ENCODE data around the gene GTF2I.
"Not testable (repeated sequence)": the region's sequence is repeated elsewhere in the genome, so short reads cannot be mapped to it uniquely, and the experiment has no call there.

The GTF2I gene

DNA sequence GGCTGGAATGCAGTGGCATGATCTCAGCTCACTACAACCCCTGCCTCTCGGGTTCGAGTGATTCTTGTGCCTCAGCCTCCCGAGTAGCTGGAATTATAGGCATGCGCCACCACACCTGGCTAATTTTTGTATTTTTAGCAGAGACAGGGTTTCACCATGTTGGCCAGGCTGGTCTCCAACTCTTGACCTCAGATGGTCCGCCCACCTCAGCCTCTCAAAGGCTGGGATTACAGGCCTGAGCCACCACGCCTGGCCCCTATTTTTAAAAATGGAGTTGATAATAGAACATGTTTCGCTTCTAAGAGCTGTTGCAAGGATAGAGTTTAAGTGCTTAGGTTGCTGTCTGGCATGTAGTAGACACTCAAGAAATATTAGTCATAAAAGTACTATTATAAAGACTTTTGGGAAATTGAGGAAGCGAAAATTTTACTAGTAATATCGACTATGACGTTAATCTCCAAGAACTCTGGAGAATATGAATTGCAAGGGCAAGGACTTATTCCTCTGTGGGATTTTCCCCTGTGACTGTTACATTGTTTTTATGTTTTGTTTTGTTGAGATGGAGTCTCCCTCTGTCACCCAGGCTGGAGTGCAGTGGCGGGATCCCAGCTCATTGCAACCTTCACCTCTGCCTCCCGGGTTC is 7.9 kb downstream of the GTF2I start:
- Histone ChIP-seq H3K4me3 (no peak overlapping the region), H3K36me3 (replicated peaks) (peaks cover 43% of the 10 kb centered on the region), H3K9me3 (no peaks in the 10 kb centered on the region), H3K27me3 (ENCODE audit: low read depth) (no peaks in the 10 kb centered on the region), H3K4me1 (peaks cover 20% of the 10 kb centered on the region)
- in situ Hi-C loops (cut with MboI; ENCODE audit: low sequenced_read_pairs), result no loop called here
- no peak for DNase-seq (ENCODE audit: low spot score in 2 of 2)

GRCh38 chr7:74667013-74667412 is 9.5 kb downstream of the GTF2I start:
- H3K4me1 ChIP-seq; H3K4me3 ChIP-seq; in situ Hi-C loops (cut with MboI; ENCODE audit: low sequenced_read_pairs); H3K9me3 ChIP-seq; DNase-seq (ENCODE audit: low spot score in 2 of 2); H3K27me3 ChIP-seq (ENCODE audit: low read depth): not testable (repeated sequence)
- peaks cover 43% of the 10 kb centered on the region for H3K36me3 ChIP-seq (replicated peaks)

DNA sequence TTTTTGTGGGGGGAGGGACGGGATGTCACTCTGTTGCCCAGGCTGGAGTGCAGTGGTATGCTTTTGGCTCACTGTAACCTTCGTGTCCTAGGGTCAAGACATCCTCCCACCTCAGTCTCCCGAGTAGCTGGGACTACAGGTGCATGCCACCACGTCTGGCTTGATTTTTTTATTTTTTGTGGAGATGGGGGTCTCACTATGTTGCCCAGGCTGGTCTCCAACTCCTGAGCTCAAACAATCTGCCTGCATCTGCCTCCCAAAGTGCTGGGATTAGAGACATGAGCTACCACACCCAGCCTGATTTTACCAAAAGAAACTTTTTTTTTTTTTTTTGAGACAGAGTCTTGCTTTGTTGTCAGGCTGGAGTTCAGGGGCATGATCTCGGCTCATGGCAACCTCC is 10.0 kb downstream of the GTF2I start:
- in situ Hi-C loops (cut with MboI; ENCODE audit: low sequenced_read_pairs); H3K4me1 ChIP-seq: not testable (repeated sequence)
- H3K36me3 ChIP-seq (replicated peaks), result peaks cover 45% of the 10 kb centered on the region

GRCh38 chr7:74671602-74672001 is 14.1 kb downstream of the GTF2I start:
- Histone ChIP-seq H3K4me1 (no peaks in the 10 kb centered on the region), H3K27me3 (ENCODE audit: low read depth) (no peaks in the 10 kb centered on the region), H3K9me3 (no peaks in the 10 kb centered on the region), H3K36me3 (replicated peaks) (peaks cover 21% of the 10 kb centered on the region), H3K4me3 (no peak overlapping the region)
- in situ Hi-C loops (cut with MboI; ENCODE audit: low sequenced_read_pairs), result no loop called here
- no peak for DNase-seq (ENCODE audit: low spot score in 2 of 2)

More for the DNA sequence above, 10.0 kb downstream of the GTF2I start:
- H3K27me3 ChIP-seq (ENCODE audit: low read depth); H3K4me3 ChIP-seq; H3K9me3 ChIP-seq; DNase-seq (ENCODE audit: low spot score in 2 of 2): not testable (repeated sequence)

- Histone ChIP-seq H3K4me3 (no peak overlapping the region), H3K9me3 (no peaks in the 10 kb centered on the region), H3K36me3 (replicated peaks) (peaks cover 14% of the 10 kb centered on the region), H3K4me1 (no peaks in the 10 kb centered on the region), H3K27me3 (ENCODE audit: low read depth) (no peaks in the 10 kb centered on the region)
- no peak for DNase-seq (ENCODE audit: low spot score in 2 of 2)
- in situ Hi-C loops (cut with MboI; ENCODE audit: low sequenced_read_pairs), result no loop called here
Measured at GRCh38 chr7:74672343-74672915, 14.9 kb downstream of the GTF2I start.

DNA sequence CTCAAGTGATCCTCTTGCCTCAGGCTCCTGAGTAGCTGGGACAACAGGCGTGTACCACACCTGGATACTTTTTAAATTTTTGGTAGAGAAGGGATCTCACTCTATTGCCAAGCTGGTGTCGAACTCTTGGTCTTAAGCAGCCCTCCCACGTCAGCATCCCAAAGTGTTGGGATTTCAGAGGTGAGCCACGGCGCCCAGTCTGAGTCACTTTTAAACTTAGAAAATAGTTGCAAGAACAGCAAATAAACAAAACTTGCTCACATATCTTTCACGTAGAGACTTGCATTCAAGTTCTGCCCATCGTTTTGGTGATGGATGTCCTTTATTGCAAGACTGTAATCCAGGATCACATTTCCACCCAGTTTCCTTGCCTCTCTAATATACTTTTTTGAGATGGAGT is 16.6 kb downstream of the GTF2I start:
- in situ Hi-C loops (cut with MboI; ENCODE audit: low sequenced_read_pairs), result no loop called here
- Histone ChIP-seq H3K4me1 (no peaks in the 10 kb centered on the region), H3K9me3 (no peaks in the 10 kb centered on the region), H3K4me3 (no peak overlapping the region), H3K36me3 (replicated peaks) (peaks cover 20% of the 10 kb centered on the region), H3K27me3 (ENCODE audit: low read depth) (no peaks in the 10 kb centered on the region)
- no peak for DNase-seq (ENCODE audit: low spot score in 2 of 2)

DNA sequence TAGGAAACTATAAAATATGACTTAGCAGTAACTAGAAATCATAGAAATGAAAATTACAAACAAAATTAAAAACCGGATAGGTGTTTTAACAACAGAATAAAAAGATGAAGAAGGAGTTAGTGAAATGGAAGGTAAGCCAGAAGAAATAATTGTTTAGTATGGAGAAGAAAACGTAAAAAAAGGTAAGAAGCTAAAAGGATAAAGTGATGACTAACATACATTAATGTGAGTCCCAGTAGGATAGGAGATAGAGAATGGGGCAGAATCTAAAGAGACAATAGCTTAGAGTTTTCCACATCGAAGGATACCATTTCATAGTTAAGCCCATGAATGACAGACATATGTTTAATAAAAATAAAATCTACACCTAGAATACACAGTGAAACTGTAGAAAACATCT is 25.3 kb downstream of the GTF2I start:
- in situ Hi-C loops (cut with MboI; ENCODE audit: low sequenced_read_pairs), result no loop called here
- DNase-seq (ENCODE audit: low spot score in 2 of 2), result no peak
- Histone ChIP-seq H3K27me3 (ENCODE audit: low read depth) (no peaks in the 10 kb centered on the region), H3K4me3 (no peak overlapping the region), H3K9me3 (peaks cover 7% of the 10 kb centered on the region), H3K4me1 (peaks cover 18% of the 10 kb centered on the region), H3K36me3 (replicated peaks) (peaks cover 11% of the 10 kb centered on the region)

- Histone ChIP-seq H3K4me3 (no peak overlapping the region), H3K9me3 (peaks cover 7% of the 10 kb centered on the region), H3K4me1 (peaks cover 18% of the 10 kb centered on the region), H3K27me3 (ENCODE audit: low read depth) (no peaks in the 10 kb centered on the region), H3K36me3 (replicated peaks) (peaks cover 7% of the 10 kb centered on the region)
- in situ Hi-C loops (cut with MboI; ENCODE audit: low sequenced_read_pairs), result no loop called here
- DNase-seq (ENCODE audit: low spot score in 2 of 2), result no peak
Measured at GRCh38 chr7:74683799-74684198, 26.3 kb downstream of the GTF2I start.

DNA sequence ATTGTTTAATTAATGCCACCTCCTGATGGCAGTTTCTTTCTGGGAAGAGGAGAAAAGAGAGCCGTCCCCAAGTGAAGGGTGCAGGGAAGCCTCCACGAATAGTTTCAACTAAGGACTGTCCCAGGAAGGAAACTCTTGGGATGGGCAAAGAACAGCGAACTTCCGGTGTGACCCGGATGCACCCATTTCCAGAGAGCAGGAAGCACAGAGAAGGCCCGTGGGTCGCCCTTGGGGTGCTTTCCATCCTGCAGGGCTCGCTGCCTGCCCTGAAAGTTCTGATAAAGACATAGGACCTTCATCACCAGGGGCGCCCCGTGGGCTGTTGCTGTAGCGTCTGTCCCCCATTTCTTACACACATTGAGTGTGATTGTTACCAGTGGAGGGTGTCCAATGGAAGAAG is 27.0 kb downstream of the GTF2I start:
- peaks cover 12% of the 10 kb centered on the region for H3K36me3 ChIP-seq (replicated peaks)
- no peak for DNase-seq (ENCODE audit: low spot score in 2 of 2)
- peaks cover 18% of the 10 kb centered on the region for H3K4me1 ChIP-seq
- H3K4me3 ChIP-seq, result no peak overlapping the region
- no peaks in the 10 kb centered on the region for H3K27me3 ChIP-seq (ENCODE audit: low read depth)
- H3K9me3 ChIP-seq, result peaks cover 7% of the 10 kb centered on the region
- in situ Hi-C loops (cut with MboI; ENCODE audit: low sequenced_read_pairs), result no loop called here

DNA sequence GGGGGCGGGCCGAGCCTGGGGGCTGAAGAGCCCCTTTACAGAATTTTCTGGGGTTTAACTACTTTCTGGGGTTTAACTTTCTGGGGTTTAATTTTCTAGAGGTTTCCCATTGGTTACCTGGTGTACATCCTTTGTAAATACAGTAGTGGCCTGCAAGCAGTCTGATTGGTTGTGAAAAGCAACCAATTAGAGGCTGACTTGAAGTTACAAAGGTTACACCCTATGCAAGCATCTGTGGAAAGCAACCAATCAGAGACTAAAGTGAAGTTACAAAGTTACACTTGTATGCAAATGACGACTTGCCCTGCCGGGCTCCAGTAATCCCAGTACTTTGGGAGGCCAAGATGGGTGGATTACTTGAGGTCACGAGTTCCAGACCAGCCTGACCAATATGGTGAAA is 27.4 kb downstream of the GTF2I start:
- peaks cover 18% of the 10 kb centered on the region for H3K4me1 ChIP-seq
- in situ Hi-C loops (cut with MboI; ENCODE audit: low sequenced_read_pairs), result no loop called here
- H3K9me3 ChIP-seq, result peaks cover 7% of the 10 kb centered on the region
- peaks cover 17% of the 10 kb centered on the region for H3K36me3 ChIP-seq (replicated peaks)
- no peak for DNase-seq (ENCODE audit: low spot score in 2 of 2)
- H3K27me3 ChIP-seq (ENCODE audit: low read depth), result no peaks in the 10 kb centered on the region
- H3K4me3 ChIP-seq, result no peak overlapping the region

- Histone ChIP-seq H3K27me3 (ENCODE audit: low read depth) (no peaks in the 10 kb centered on the region), H3K4me3 (no peak overlapping the region), H3K9me3 (0 out of 2 replicates have a peak, but pooled peaks cover 4% of the 10 kb centered on the region), H3K4me1 (peaks cover 11% of the 10 kb centered on the region), H3K36me3 (replicated peaks) (peaks cover 65% of the 10 kb centered on the region)
- no peak for DNase-seq (ENCODE audit: low spot score in 2 of 2)
- in situ Hi-C loops (cut with MboI; ENCODE audit: low sequenced_read_pairs), result no loop called here
Measured at GRCh38 chr7:74690474-74690873, 33.0 kb downstream of the GTF2I start.

GRCh38 chr7:74704419-74704818 is 46.9 kb downstream of the GTF2I start:
- in situ Hi-C loops (cut with MboI; ENCODE audit: low sequenced_read_pairs); H3K4me1 ChIP-seq; H3K4me3 ChIP-seq; H3K27me3 ChIP-seq (ENCODE audit: low read depth); DNase-seq (ENCODE audit: low spot score in 2 of 2); H3K9me3 ChIP-seq: not testable (repeated sequence)
- H3K36me3 ChIP-seq (replicated peaks), result peaks cover 93% of the 10 kb centered on the region

GRCh38 chr7:74707238-74707637 is 49.7 kb downstream of the GTF2I start:
- peaks cover 91% of the 10 kb centered on the region for H3K36me3 ChIP-seq (replicated peaks)
- no peaks in the 10 kb centered on the region for H3K9me3 ChIP-seq
- H3K4me1 ChIP-seq, result no peaks in the 10 kb centered on the region
- in situ Hi-C loops (cut with MboI; ENCODE audit: low sequenced_read_pairs), result no loop called here
- H3K4me3 ChIP-seq, result no peak overlapping the region
- DNase-seq (ENCODE audit: low spot score in 2 of 2), result no peak
- H3K27me3 ChIP-seq (ENCODE audit: low read depth), result no peaks in the 10 kb centered on the region

- in situ Hi-C loops (cut with MboI; ENCODE audit: low sequenced_read_pairs), result no loop called here
- no peaks in the 10 kb centered on the region for H3K27me3 ChIP-seq (ENCODE audit: low read depth)
- no peak overlapping the region for H3K4me3 ChIP-seq
- DNase-seq (ENCODE audit: low spot score in 2 of 2), result no peak
- H3K36me3 ChIP-seq (replicated peaks), result peaks cover 91% of the 10 kb centered on the region
- H3K4me1 ChIP-seq, result no peaks in the 10 kb centered on the region
- no peaks in the 10 kb centered on the region for H3K9me3 ChIP-seq
Measured at GRCh38 chr7:74708569-74709275, 51.2 kb downstream of the GTF2I start.

All from HAP-1 (cell line).